ENCODE measurements around the gene DNAJC28. TPM values are rescaled to one million over a fixed set of nuclear protein-coding genes. Genes with fewer than 3 reads are reported as not detected.
"Not testable (repeated sequence)": the region's sequence is repeated elsewhere in the genome, so short reads cannot be mapped to it uniquely, and the experiment has no call there.

Gene DNAJC28
- total RNA-seq, 2 experiments from 2014 or later, result 0.17 TPM

- CTCF ChIA-PET, result interaction anchor here (0.5 to 2.6 kb wide), 11 partner anchors 11 to 755 kb away, joined by 3 to 11 read pairs (median 4); partner anchors contain the start of genes DNAJC28 and DONSON
- intact Hi-C loops (cut with micrococcal nuclease), result loop anchor here (1.0 to 5.0 kb wide), 7 partner anchors 11 to 708 kb away; partner anchors contain the start of genes CRYZL1, DNAJC28, DONSON and GART
- no peaks in the 10 kb centered on the region for H3K9me3 Mint-ChIP-seq
- peak; percentile 96 for DNase-seq
- peak within 1 kb of the TSS; percentile 68 for H3K27ac Mint-ChIP-seq
- no peaks in the 10 kb centered on the region for H3K36me3 Mint-ChIP-seq (ENCODE audit: low read depth)
- peaks cover 15% of the 10 kb centered on the region for H3K4me1 Mint-ChIP-seq (ENCODE audit: low read depth)
- H3K27me3 Mint-ChIP-seq (ENCODE audit: low read depth), result no peaks in the 10 kb centered on the region
- peak within 1 kb of the TSS; percentile 89 for H3K4me3 Mint-ChIP-seq
Measured at GRCh38 chr21:33479679-33480480, 11.6 kb downstream of the DNAJC28 start, which contains the start of gene TMEM50B. Gene TMEM50B, minus strand, starts transcription at chr21:33479974. Its CDS starts 11,089 bp downstream, at chr21:33468885.

DNA sequence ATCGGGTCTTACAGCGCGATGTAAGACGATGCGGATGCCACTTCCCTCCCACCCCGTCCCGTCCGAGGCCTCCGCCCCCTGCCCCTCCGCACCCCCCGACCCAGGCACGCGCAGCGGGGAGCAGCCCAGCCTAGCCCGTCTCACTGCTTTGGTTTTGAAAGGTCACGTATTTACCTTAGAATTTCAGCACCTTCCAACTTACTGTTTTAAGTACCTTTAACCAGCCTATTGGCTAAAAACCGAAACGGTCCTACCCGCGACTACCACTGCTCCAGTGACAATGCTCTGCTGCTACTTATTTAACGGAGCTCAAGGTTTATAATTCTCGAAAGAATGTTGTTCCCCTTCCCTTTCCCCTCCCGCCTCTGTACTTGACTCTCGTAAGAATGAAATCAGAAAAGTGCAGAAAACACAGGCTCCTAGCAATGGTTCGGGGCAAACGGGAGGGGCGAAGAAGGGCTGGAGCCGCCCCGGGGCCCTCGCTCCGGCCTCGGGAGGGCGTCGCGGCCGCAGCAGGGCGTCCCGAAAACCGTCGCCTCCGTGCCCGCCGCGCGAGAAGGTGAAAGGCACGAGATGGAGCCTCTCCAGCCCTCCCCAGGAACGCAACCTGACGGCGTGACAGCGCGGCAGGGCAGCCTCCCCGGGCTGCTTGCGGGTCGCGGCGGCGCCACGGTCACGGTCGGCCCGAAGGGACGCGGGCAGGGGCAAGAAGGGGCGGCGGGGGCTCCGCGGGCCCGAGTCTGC, 12.4 kb downstream of the DNAJC28 start:
- Mint-ChIP-seq H3K36me3 (ENCODE audit: low read depth) (no peaks in the 10 kb centered on the region), H3K4me1 (ENCODE audit: low read depth) (peaks cover 15% of the 10 kb centered on the region), H3K9me3 (no peaks in the 10 kb centered on the region), H3K4me3 (peak overlapping the region; percentile 89), H3K27ac (peak overlapping the region; percentile 47), H3K27me3 (ENCODE audit: low read depth) (no peaks in the 10 kb centered on the region)
- intact Hi-C loops (cut with micrococcal nuclease), result loop anchor here (1.0 to 5.0 kb wide), 7 partner anchors 12 to 707 kb away; partner anchors contain the start of genes CRYZL1, DNAJC28, DONSON and GART
- DNase-seq, result peak; percentile 44
- CTCF ChIA-PET, result interaction anchor here (0.6 to 2.6 kb wide), 6 partner anchors 12 to 154 kb away, joined by 3 to 11 read pairs (median 4); partner anchors contain the start of gene DNAJC28

GRCh38 chr21:33478182-33478581, 13.3 kb downstream of the DNAJC28 start:
- Mint-ChIP-seq H3K27me3 (ENCODE audit: low read depth) (no peaks in the 10 kb centered on the region), H3K4me1 (ENCODE audit: low read depth) (peaks cover 20% of the 10 kb centered on the region), H3K9me3 (no peaks in the 10 kb centered on the region), H3K27ac (no peak overlapping the region), H3K36me3 (ENCODE audit: low read depth) (peaks cover 1% of the 10 kb centered on the region), H3K4me3 (peak overlapping the region; percentile 89)
- DNase-seq, result no peak
- intact Hi-C loops (cut with micrococcal nuclease), result loop anchor here (2.0 to 5.0 kb wide), 2 partner anchors 71 to 706 kb away; partner anchors contain the start of gene PAXBP1
- CTCF ChIA-PET, result interaction anchor here (0.6 kb wide), 1 partner anchor 62 kb away, joined by 3 read pairs; no protein-coding TSS in a partner anchor

GRCh38 chr21:33477066-33477465, 14.4 kb downstream of the DNAJC28 start:
- Mint-ChIP-seq H3K9me3 (no peaks in the 10 kb centered on the region), H3K27ac (no peak overlapping the region), H3K4me1 (ENCODE audit: low read depth) (peaks cover 23% of the 10 kb centered on the region), H3K4me3 (no peak overlapping the region), H3K36me3 (ENCODE audit: low read depth) (peaks cover 1% of the 10 kb centered on the region), H3K27me3 (ENCODE audit: low read depth) (no peaks in the 10 kb centered on the region)
- CTCF ChIA-PET, result no interaction called here
- DNase-seq, result no peak
- intact Hi-C loops (cut with micrococcal nuclease), result loop anchor here (5.0 kb wide), 1 partner anchor 705 kb away; the partner anchor contains the start of gene PAXBP1

GRCh38 chr21:33473344-33473743, 18.2 kb downstream of the DNAJC28 start:
- CTCF ChIA-PET, result no interaction called here
- Mint-ChIP-seq H3K36me3 (ENCODE audit: low read depth) (peaks cover 1% of the 10 kb centered on the region), H3K4me3 (no peak overlapping the region), H3K27me3 (ENCODE audit: low read depth) (no peaks in the 10 kb centered on the region), H3K9me3 (no peaks in the 10 kb centered on the region), H3K27ac (no peak overlapping the region), H3K4me1 (ENCODE audit: low read depth) (peaks cover 24% of the 10 kb centered on the region)
- intact Hi-C loops (cut with micrococcal nuclease), result no loop called here
- no peak for DNase-seq

GRCh38 chr21:33470701-33471100, 20.8 kb downstream of the DNAJC28 start:
- Mint-ChIP-seq H3K27me3 (ENCODE audit: low read depth) (no peaks in the 10 kb centered on the region), H3K27ac (no peak overlapping the region), H3K9me3 (no peaks in the 10 kb centered on the region), H3K36me3 (ENCODE audit: low read depth) (peaks cover 1% of the 10 kb centered on the region), H3K4me1 (ENCODE audit: low read depth) (peaks cover 20% of the 10 kb centered on the region), H3K4me3 (no peak overlapping the region)
- intact Hi-C loops (cut with micrococcal nuclease), result no loop called here
- CTCF ChIA-PET, result interaction anchor here (0.6 to 0.9 kb wide), 3 partner anchors 9 to 907 kb away, joined by 3 to 4 read pairs (median 3); no protein-coding TSS in a partner anchor
- no peak for DNase-seq

DNA sequence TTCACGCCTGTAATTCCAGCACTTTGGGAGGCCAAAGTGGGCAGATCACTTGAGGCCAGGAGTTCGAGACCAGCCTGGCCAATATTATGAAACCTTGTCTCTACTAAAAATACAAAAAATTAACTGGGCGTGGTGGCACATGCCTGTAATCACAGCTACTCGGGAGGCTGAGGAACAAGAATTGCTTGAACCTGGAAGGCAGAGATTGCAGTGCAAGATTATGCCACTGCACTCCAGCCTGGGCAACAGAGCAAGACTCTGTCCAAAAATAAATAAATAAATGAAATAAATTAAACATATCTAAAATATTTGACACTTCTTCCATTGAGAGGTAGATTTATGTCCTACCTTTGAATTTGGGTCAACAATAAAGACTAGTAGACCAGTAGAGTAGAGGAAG, 22.3 kb downstream of the DNAJC28 start:
- H3K27me3 Mint-ChIP-seq (ENCODE audit: low read depth); H3K27ac Mint-ChIP-seq; H3K36me3 Mint-ChIP-seq (ENCODE audit: low read depth); intact Hi-C loops (cut with micrococcal nuclease); DNase-seq; H3K4me3 Mint-ChIP-seq; H3K9me3 Mint-ChIP-seq: not testable (repeated sequence)
- peaks cover 22% of the 10 kb centered on the region for H3K4me1 Mint-ChIP-seq (ENCODE audit: low read depth)
- CTCF ChIA-PET, result interaction anchor here (2.4 kb wide), 1 partner anchor 24 kb away, joined by 9 read pairs; no protein-coding TSS in a partner anchor

GRCh38 chr21:33461538-33462250, 29.8 kb downstream of the DNAJC28 start:
- no peaks in the 10 kb centered on the region for H3K9me3 Mint-ChIP-seq
- intact Hi-C loops (cut with micrococcal nuclease), result no loop called here
- peaks cover 3% of the 10 kb centered on the region for H3K36me3 Mint-ChIP-seq (ENCODE audit: low read depth)
- DNase-seq, result no peak
- H3K27me3 Mint-ChIP-seq (ENCODE audit: low read depth), result no peaks in the 10 kb centered on the region
- H3K27ac Mint-ChIP-seq, result no peak overlapping the region
- peaks cover 3% of the 10 kb centered on the region for H3K4me1 Mint-ChIP-seq (ENCODE audit: low read depth)
- H3K4me3 Mint-ChIP-seq, result no peak overlapping the region
- CTCF ChIA-PET, result interaction anchor here (0.6 to 1.8 kb wide), 6 partner anchors 9 to 816 kb away, joined by 3 to 4 read pairs (median 3); no protein-coding TSS in a partner anchor

GRCh38 chr21:33458861-33459260, 32.7 kb downstream of the DNAJC28 start:
- Mint-ChIP-seq H3K27me3 (ENCODE audit: low read depth) (no peaks in the 10 kb centered on the region), H3K4me3 (no peak overlapping the region), H3K9me3 (no peaks in the 10 kb centered on the region), H3K4me1 (ENCODE audit: low read depth) (peaks cover 3% of the 10 kb centered on the region), H3K27ac (no peak overlapping the region), H3K36me3 (ENCODE audit: low read depth) (peaks cover 3% of the 10 kb centered on the region)
- intact Hi-C loops (cut with micrococcal nuclease), result no loop called here
- DNase-seq, result no peak
- CTCF ChIA-PET, result interaction anchor here (0.6 to 1.7 kb wide), 4 partner anchors 14 to 147 kb away, joined by 3 to 6 read pairs (median 4); no protein-coding TSS in a partner anchor

DNA sequence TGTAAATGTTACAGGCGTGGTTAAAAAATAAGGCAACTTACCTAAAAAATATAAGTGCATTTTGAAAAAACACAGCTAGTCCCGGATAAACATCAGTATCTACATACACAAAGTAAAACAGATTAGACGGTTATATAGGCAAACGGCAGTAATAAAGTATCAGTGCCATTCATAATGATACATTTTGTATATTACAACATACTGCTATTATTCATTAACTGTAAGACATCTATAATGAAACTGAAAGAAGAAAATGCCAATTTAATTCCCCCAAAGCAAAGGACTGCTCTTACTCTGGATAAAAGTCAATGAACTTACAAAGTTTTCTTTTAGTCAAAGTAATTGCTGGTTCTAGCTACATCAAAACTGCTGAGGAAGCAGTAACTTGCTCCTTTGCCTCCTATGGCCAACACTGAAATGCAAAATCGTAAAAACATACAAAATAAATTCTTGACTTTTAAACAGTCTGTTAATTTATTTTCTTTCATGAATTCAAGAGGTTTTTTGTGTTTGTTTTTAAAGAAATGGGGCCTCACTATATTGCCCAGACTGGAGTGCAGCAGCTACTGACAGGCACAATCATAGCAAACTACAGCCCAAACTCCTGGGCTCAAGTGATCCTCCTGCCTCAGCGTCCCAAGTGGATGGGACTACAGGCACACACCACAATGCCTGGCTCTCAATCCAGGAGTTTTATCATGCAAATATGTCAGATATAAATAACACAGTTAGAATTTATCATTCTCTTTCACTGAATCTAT, 35.6 kb downstream of the DNAJC28 start:
- intact Hi-C loops (cut with micrococcal nuclease), result no loop called here
- no peaks in the 10 kb centered on the region for H3K27me3 Mint-ChIP-seq (ENCODE audit: low read depth)
- no peak overlapping the region for H3K27ac Mint-ChIP-seq
- no peak overlapping the region for H3K4me3 Mint-ChIP-seq
- H3K36me3 Mint-ChIP-seq (ENCODE audit: low read depth), result peaks cover 6% of the 10 kb centered on the region
- peaks cover 3% of the 10 kb centered on the region for H3K4me1 Mint-ChIP-seq (ENCODE audit: low read depth)
- no peaks in the 10 kb centered on the region for H3K9me3 Mint-ChIP-seq
- CTCF ChIA-PET, result interaction anchor here (0.6 kb wide), 1 partner anchor 9 kb away, joined by 4 read pairs; no protein-coding TSS in a partner anchor
- no peak for DNase-seq

DNA sequence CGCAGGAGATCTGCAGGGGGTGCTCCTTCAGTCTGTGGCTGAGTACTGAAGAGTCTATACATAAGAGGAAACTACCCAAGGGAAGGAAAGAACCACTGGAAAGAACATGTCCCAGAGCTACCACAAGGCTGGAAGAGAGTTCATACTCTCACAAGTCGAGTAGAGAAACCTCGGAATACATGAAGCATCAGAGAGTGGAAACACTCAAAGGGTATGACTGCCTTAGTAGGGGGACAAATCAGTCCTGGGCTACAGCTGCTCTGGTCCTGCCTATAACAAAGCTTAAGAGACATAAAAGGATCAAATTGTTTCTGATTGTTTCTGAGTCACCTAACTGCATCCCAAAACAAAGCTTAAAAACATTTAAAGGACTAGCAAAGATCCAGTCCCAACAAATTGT, 39.2 kb downstream of the DNAJC28 start:
- no peak for DNase-seq
- no peaks in the 10 kb centered on the region for H3K9me3 Mint-ChIP-seq
- peaks cover 3% of the 10 kb centered on the region for H3K4me1 Mint-ChIP-seq (ENCODE audit: low read depth)
- intact Hi-C loops (cut with micrococcal nuclease), result no loop called here
- H3K4me3 Mint-ChIP-seq, result no peak overlapping the region
- H3K36me3 Mint-ChIP-seq (ENCODE audit: low read depth), result peaks cover 3% of the 10 kb centered on the region
- H3K27me3 Mint-ChIP-seq (ENCODE audit: low read depth), result no peaks in the 10 kb centered on the region
- CTCF ChIA-PET, result interaction anchor here (0.5 to 1.9 kb wide), 7 partner anchors 9 to 1055 kb away, joined by 3 to 4 read pairs (median 4); no protein-coding TSS in a partner anchor
- H3K27ac Mint-ChIP-seq, result no peak overlapping the region
